A549 treated with AZD9567 at 1 μM for 4 hours (cell line): ENCODE data around the gene NBPF20. TPM values are rescaled to one million over a fixed set of nuclear protein-coding genes. Genes with fewer than 3 reads are reported as not detected.

Experiments used
- total RNA-seq: library from RNA; stranded (reverse); fragments of 200-300 nt; extraction: Qiagen RNA extraction; gene quantifications from 5 replicates; pipeline ENCODE4 v1.2.3, GENCODE V29; 2022; ENCODE audit not compliant: insufficient read depth

Gene NBPF20, protein sequence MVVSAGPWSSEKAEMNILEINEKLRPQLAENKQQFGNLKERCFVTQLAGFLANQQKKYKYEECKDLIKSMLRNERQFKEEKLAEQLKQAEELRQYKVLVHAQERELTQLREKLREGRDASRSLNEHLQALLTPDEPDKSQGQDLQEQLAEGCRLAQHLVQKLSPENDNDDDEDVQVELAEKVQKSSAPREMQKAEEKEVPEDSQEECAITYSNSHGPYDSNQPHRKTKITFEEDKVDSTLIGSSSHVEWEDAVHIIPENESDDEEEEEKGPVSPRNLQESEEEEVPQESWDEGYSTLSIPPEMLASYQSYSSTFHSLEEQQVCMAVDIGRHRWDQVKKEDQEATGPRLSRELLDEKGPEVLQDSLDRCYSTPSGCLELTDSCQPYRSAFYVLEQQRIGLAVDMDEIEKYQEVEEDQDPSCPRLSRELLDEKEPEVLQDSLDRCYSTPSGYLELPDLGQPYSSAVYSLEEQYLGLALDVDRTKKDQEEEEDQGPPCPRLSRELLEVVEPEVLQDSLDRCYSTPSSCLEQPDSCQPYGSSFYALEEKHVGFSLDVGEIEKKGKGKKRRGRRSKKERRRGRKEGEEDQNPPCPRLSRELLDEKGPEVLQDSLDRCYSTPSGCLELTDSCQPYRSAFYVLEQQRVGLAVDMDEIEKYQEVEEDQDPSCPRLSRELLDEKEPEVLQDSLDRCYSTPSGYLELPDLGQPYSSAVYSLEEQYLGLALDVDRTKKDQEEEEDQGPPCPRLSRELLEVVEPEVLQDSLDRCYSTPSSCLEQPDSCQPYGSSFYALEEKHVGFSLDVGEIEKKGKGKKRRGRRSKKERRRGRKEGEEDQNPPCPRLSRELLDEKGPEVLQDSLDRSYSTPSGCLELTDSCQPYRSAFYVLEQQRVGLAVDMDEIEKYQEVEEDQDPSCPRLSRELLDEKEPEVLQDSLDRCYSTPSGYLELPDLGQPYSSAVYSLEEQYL (N-terminal part only)
- 3.1 to 5.0 TPM (median 3.3 TPM) in 5 replicates for total RNA-seq

DNA sequence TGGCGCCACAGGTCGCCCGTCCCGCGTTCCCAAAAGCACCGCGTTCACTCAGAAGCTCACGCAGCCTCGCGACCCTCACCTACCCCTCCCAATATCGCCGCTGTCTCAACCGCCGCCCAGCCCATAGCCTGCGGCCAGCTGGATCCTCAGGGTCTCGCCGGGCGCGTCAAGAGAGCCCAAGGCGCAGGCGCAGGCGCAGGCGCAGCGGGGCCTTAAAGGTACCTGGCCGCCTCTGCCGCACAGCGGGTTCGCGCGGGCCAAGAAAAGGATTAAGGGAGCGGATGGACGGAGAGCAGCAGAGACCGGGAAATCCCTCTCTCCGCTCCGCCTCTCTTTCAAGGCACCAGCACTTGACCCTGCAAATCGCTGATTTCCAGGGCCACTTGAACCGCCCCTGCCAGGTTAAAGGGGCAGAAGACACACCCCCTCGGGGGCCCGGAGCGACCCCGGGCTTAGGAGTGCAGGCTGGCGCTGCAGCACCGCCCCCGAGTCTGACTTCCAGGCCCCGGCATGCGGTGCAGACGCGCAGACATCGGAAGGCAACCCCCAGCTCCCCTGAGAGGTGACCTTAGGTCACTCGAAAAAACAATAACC is at the start of gene NBPF20:
Gene NBPF20 (minus strand): TSS at position 168 of the 594 bp plus-strand sequence. CDS start 20,331 bp downstream, outside the sequence.

Other genes with a start within 250 kb of the NBPF20 start
- gene PPIAL4D, start 183.4 kb downstream of the NBPF20 start, total RNA-seq = not detected in 5 replicates
- 13.6 to 23.7 TPM (median 15.6 TPM) in 5 replicates for gene GPR89A, start 182.4 kb upstream of the NBPF20 start, total RNA-seq